ENCODE data around the gene ANTXR1. TPM values are rescaled to one million over a fixed set of nuclear protein-coding genes. Genes with fewer than 3 reads are reported as not detected.

The ANTXR1 gene
- total RNA-seq, 5 donors from 2014 or later (not counting 1 experiment from before 2014, with no cell fraction given), result 0.19 to 0.79 (median 0.63) TPM; not detected in 1

DNA sequence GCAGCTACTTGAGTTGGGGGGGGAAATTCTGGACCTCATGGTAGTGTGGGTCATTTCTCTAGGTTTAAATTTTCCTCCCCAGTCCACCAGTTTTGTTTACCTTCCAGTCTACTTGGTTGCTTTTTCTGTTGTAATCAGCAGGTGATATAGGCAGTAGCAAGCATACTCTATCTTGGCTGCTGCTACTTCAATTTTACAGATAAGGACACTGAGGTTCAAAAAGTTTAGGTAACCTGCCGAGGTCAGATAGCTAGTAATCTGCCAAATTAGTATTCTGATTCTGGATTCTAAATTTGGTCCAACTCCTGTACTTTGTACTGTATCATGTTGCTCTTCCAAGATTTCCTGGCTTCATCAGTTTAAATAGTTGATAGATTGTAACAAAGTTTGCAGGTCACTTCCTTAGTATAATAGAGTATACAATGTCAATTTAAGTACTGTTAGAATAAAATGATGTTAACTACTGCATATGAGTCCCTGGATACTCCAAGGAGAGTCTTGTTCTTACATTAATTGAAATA is 34.7 kb downstream of the ANTXR1 start:
- Histone ChIP-seq H3K9me3 (no peaks in the 10 kb centered on the region), H3K4me1 (ENCODE audit: control insufficient read depth in 1 of 2, extremely low read depth in 1 of 2, insufficient read depth in 2 of 2, low read length in 2 of 2) (no peaks in the 10 kb centered on the region), H3K27ac (ENCODE audit: low read length) (no peak overlapping the region), H3K36me3 (ENCODE audit: control insufficient read depth in 2 of 2, extremely low read depth in 1 of 2, insufficient read depth in 1 of 2, low read length in 1 of 2) (no peaks in the 10 kb centered on the region), H3K4me3 (ENCODE audit: control insufficient read depth in 1 of 2, extremely low read depth in 1 of 2, low read length in 1 of 2) (no peak overlapping the region), H3K27me3 (replicated peaks in 1 of 2; ENCODE audit: control insufficient read depth in 2 of 2, extremely low read depth in 1 of 2, insufficient read depth in 2 of 2, low read length in 1 of 2) (peaks cover 0 to 5% of the 10 kb centered on the region in 2 experiments)
- Mint-ChIP-seq H3K27ac (no peak overlapping the region), H3K36me3 (no peaks in the 10 kb centered on the region), H3K4me3 (no peak overlapping the region), H3K27me3 (peaks cover 11 to 12% of the 10 kb centered on the region in 2 donors), H3K4me1 (no peaks in the 10 kb centered on the region), H3K9me3 (no peaks in the 10 kb centered on the region)
- CTCF ChIA-PET, result no interaction called here
- no CpG with 5 or more reads among the region's 1 CpG for WGBS (ENCODE audit: insufficient coverage)
- DNase-seq, result no peak
- ATAC-seq (replicated peaks in 1 of 4), result no peak
- POLR2A ChIA-PET, result no interaction called here

GRCh38 chr2:69050802-69051201 is 37.8 kb downstream of the ANTXR1 start:
- H3K9me3 Mint-ChIP-seq, result no peaks in the 10 kb centered on the region
- POLR2A ChIA-PET, result interaction anchor here in 1 of 2 donors (0.7 kb wide), 1 partner anchor 14 kb away, joined by 5 read pairs; no protein-coding TSS in a partner anchor
- no peak overlapping the region for H3K27ac Mint-ChIP-seq
- Histone ChIP-seq H3K9me3 (no peaks in the 10 kb centered on the region), H3K27ac (ENCODE audit: low read length) (no peak overlapping the region), H3K4me1 (ENCODE audit: control insufficient read depth in 1 of 2, extremely low read depth in 1 of 2, insufficient read depth in 2 of 2, low read length in 2 of 2) (no peaks in the 10 kb centered on the region), H3K36me3 (ENCODE audit: control insufficient read depth in 2 of 2, extremely low read depth in 1 of 2, insufficient read depth in 1 of 2, low read length in 1 of 2) (no peaks in the 10 kb centered on the region), H3K4me3 (ENCODE audit: control insufficient read depth in 1 of 2, extremely low read depth in 1 of 2, low read length in 1 of 2) (no peak overlapping the region), H3K27me3 (replicated peaks in 1 of 2; ENCODE audit: control insufficient read depth in 2 of 2, extremely low read depth in 1 of 2, insufficient read depth in 2 of 2, low read length in 1 of 2) (peaks cover 0 to 4% of the 10 kb centered on the region in 2 experiments)
- DNase-seq, result no peak
- peaks cover 4 to 12% of the 10 kb centered on the region in 2 donors for H3K27me3 Mint-ChIP-seq
- no peaks in the 10 kb centered on the region for H3K36me3 Mint-ChIP-seq
- no peaks in the 10 kb centered on the region for H3K4me1 Mint-ChIP-seq
- no peak overlapping the region for H3K4me3 Mint-ChIP-seq
- CTCF ChIA-PET, result no interaction called here
- no CpG with 5 or more reads among the region's 4 CpGs for WGBS (ENCODE audit: insufficient coverage)
- ATAC-seq (replicated peaks in 1 of 4), result no peak

GRCh38 chr2:69053416-69053965 is 40.5 kb downstream of the ANTXR1 start:
- DNase-seq (no peak), ATAC-seq (replicated peaks in 1 of 4) (no peak)
- CTCF ChIA-PET, result no interaction called here
- no peaks in the 10 kb centered on the region for H3K9me3 Mint-ChIP-seq
- H3K36me3 Mint-ChIP-seq, result no peaks in the 10 kb centered on the region
- WGBS (ENCODE audit: insufficient coverage), result 100% methylated on average over 2 of the region's 2 CpGs
- H3K4me1 Mint-ChIP-seq, result no peaks in the 10 kb centered on the region
- POLR2A ChIA-PET, result no interaction called here
- no peaks in the 10 kb centered on the region for H3K36me3 ChIP-seq (ENCODE audit: control insufficient read depth in 2 of 2, extremely low read depth in 1 of 2, insufficient read depth in 1 of 2, low read length in 1 of 2)
- no peaks in the 10 kb centered on the region for H3K9me3 ChIP-seq
- H3K4me3 Mint-ChIP-seq, result no peak overlapping the region
- H3K27ac Mint-ChIP-seq, result no peak overlapping the region
- no peaks in the 10 kb centered on the region for H3K4me1 ChIP-seq (ENCODE audit: control insufficient read depth in 1 of 2, extremely low read depth in 1 of 2, insufficient read depth in 2 of 2, low read length in 2 of 2)
- peaks cover 5 to 26% of the 10 kb centered on the region in 2 donors for H3K27me3 Mint-ChIP-seq
- no peak overlapping the region for H3K27ac ChIP-seq (ENCODE audit: low read length)
- peaks cover 0 to 7% of the 10 kb centered on the region in 2 experiments for H3K27me3 ChIP-seq (replicated peaks in 1 of 2; ENCODE audit: control insufficient read depth in 2 of 2, extremely low read depth in 1 of 2, insufficient read depth in 2 of 2, low read length in 1 of 2)
- H3K4me3 ChIP-seq (ENCODE audit: control insufficient read depth in 1 of 2, extremely low read depth in 1 of 2, low read length in 1 of 2), result no peak overlapping the region

DNA sequence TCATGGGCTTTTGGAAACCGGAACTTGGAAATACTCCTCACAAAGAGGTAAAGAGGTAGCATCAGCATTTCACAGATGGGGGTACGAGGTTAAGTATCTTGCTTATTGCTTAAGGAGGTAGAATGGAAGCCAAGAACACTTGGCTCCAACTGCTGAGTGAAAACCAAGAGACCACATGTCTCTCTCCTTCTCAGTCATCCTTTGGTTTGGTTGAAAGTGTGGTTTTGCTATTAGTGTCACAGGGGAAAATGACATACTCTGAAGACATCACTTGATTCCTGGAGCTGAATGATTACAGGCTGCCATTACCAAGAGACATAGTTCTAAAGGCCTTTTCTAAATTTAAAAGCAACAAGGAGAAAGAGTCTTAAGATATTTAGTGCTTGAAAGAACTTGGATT is 41.5 kb downstream of the ANTXR1 start:
- Mint-ChIP-seq H3K27ac (no peak overlapping the region), H3K36me3 (no peaks in the 10 kb centered on the region), H3K9me3 (no peaks in the 10 kb centered on the region), H3K27me3 (peaks cover 11 to 33% of the 10 kb centered on the region in 2 donors), H3K4me1 (no peaks in the 10 kb centered on the region), H3K4me3 (no peak overlapping the region)
- WGBS (ENCODE audit: insufficient coverage), result no CpG with 5 or more reads among the region's 2 CpGs
- H3K9me3 ChIP-seq, result no peaks in the 10 kb centered on the region
- DNase-seq, result no peak
- ChIA-PET POLR2A (no interaction called here), CTCF (no interaction called here)
- no peak overlapping the region for H3K27ac ChIP-seq (ENCODE audit: low read length)
- H3K27me3 ChIP-seq (replicated peaks in 1 of 2; ENCODE audit: control insufficient read depth in 2 of 2, extremely low read depth in 1 of 2, insufficient read depth in 2 of 2, low read length in 1 of 2), result peaks cover 0 to 8% of the 10 kb centered on the region in 2 experiments
- H3K4me1 ChIP-seq (ENCODE audit: control insufficient read depth in 1 of 2, extremely low read depth in 1 of 2, insufficient read depth in 2 of 2, low read length in 2 of 2), result no peaks in the 10 kb centered on the region
- no peaks in the 10 kb centered on the region for H3K36me3 ChIP-seq (ENCODE audit: control insufficient read depth in 2 of 2, extremely low read depth in 1 of 2, insufficient read depth in 1 of 2, low read length in 1 of 2)
- H3K4me3 ChIP-seq (ENCODE audit: control insufficient read depth in 1 of 2, extremely low read depth in 1 of 2, low read length in 1 of 2), result no peak overlapping the region
- no peak for ATAC-seq (replicated peaks in 1 of 4)

GRCh38 chr2:69055688-69056470 is 42.9 kb downstream of the ANTXR1 start:
- no peaks in the 10 kb centered on the region for H3K36me3 Mint-ChIP-seq
- H3K4me3 ChIP-seq (ENCODE audit: control insufficient read depth in 1 of 2, extremely low read depth in 1 of 2, low read length in 1 of 2), result no peak overlapping the region
- H3K4me1 ChIP-seq (ENCODE audit: control insufficient read depth in 1 of 2, extremely low read depth in 1 of 2, insufficient read depth in 2 of 2, low read length in 2 of 2), result no peaks in the 10 kb centered on the region
- CTCF ChIA-PET, result no interaction called here
- H3K4me3 Mint-ChIP-seq, result no peak overlapping the region
- H3K27ac Mint-ChIP-seq, result no peak overlapping the region
- WGBS (ENCODE audit: insufficient coverage), result no CpG with 5 or more reads among the region's 2 CpGs
- ATAC-seq (replicated peaks in 1 of 4) (no peak), DNase-seq (no peak)
- no peaks in the 10 kb centered on the region for H3K9me3 Mint-ChIP-seq
- POLR2A ChIA-PET, result no interaction called here
- H3K4me1 Mint-ChIP-seq, result no peaks in the 10 kb centered on the region
- H3K27me3 Mint-ChIP-seq, result peaks cover 16 to 45% of the 10 kb centered on the region in 2 donors
- no peaks in the 10 kb centered on the region for H3K9me3 ChIP-seq
- peaks cover 0 to 6% of the 10 kb centered on the region in 2 experiments for H3K27me3 ChIP-seq (replicated peaks in 1 of 2; ENCODE audit: control insufficient read depth in 2 of 2, extremely low read depth in 1 of 2, insufficient read depth in 2 of 2, low read length in 1 of 2)
- H3K27ac ChIP-seq (ENCODE audit: low read length), result no peak overlapping the region
- H3K36me3 ChIP-seq (ENCODE audit: control insufficient read depth in 2 of 2, extremely low read depth in 1 of 2, insufficient read depth in 1 of 2, low read length in 1 of 2), result no peaks in the 10 kb centered on the region

DNA sequence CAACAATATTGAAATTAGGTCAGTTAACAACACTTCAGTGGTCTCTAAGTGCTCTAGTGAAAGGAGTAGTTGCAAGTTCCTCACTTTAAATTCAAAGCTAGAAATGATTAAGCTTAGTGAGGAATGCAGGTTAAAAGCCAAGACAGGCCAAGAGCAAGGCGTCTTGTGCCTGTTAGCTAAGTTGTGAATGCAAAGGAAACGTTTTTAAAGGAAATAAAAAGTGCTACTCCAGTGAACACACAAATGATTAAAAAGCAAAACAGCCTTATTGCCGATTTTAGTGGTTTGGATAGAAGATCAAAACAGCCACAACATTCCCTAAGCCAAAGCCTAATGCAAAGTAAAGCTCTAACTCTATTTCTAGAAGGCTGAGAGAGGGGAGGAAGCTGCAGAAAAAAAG is 44.7 kb downstream of the ANTXR1 start:
- Histone ChIP-seq H3K27me3 (replicated peaks in 1 of 2; ENCODE audit: control insufficient read depth in 2 of 2, extremely low read depth in 1 of 2, insufficient read depth in 2 of 2, low read length in 1 of 2) (peaks cover 0 to 6% of the 10 kb centered on the region in 2 experiments), H3K27ac (ENCODE audit: low read length) (no peak overlapping the region), H3K4me3 (ENCODE audit: control insufficient read depth in 1 of 2, extremely low read depth in 1 of 2, low read length in 1 of 2) (no peak overlapping the region), H3K9me3 (no peaks in the 10 kb centered on the region), H3K36me3 (ENCODE audit: control insufficient read depth in 2 of 2, extremely low read depth in 1 of 2, insufficient read depth in 1 of 2, low read length in 1 of 2) (no peaks in the 10 kb centered on the region), H3K4me1 (ENCODE audit: control insufficient read depth in 1 of 2, extremely low read depth in 1 of 2, insufficient read depth in 2 of 2, low read length in 2 of 2) (no peaks in the 10 kb centered on the region)
- no peak for ATAC-seq (replicated peaks in 1 of 4)
- no peaks in the 10 kb centered on the region for H3K4me1 Mint-ChIP-seq
- ChIA-PET POLR2A (interaction anchor here in 1 of 2 donors (0.6 kb wide), 1 partner anchor 453 kb away, joined by 3 read pairs; no protein-coding TSS in a partner anchor), CTCF (no interaction called here)
- H3K27ac Mint-ChIP-seq, result no peak overlapping the region
- H3K27me3 Mint-ChIP-seq, result peaks cover 22 to 61% of the 10 kb centered on the region in 2 donors
- no peaks in the 10 kb centered on the region for H3K36me3 Mint-ChIP-seq
- no peaks in the 10 kb centered on the region for H3K9me3 Mint-ChIP-seq
- no CpG with 5 or more reads among the region's 3 CpGs for whole genome bisulfite sequencing (ENCODE audit: insufficient coverage)
- H3K4me3 Mint-ChIP-seq, result no peak overlapping the region
- no peak for DNase-seq

Data from T-cell (primary cell).